ENCODE data around the gene MFF.
A peak's percentile ranks its signal among the peaks of the same experiment; 100 is the strongest.
"Not testable (repeated sequence)": the region's sequence is repeated elsewhere in the genome, so short reads cannot be mapped to it uniquely, and the experiment has no call there.

MFF gene

DNA sequence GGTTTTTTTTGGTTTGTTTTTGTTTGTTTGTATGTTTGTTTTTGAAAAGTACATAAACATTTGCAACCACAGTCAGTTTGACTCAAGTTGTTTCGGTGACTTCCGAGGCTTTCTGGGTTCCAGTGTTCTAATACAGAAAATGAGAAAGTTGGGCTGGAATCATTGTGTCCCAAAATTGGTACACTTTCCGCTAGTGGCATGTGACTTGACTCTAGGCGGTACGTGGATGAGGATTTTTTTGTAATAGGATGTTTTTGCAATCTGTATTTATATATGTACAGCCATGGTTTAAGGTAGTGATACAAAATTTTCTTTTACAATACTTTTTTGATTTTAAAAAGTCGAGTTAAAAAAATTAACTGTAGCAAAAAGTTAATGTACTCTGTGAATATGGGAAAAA lies 1.7 kb downstream of the MFF start:
- DNase-seq (ENCODE audit: low spot score) (no peak), FAIRE-seq (no peak)

DNA sequence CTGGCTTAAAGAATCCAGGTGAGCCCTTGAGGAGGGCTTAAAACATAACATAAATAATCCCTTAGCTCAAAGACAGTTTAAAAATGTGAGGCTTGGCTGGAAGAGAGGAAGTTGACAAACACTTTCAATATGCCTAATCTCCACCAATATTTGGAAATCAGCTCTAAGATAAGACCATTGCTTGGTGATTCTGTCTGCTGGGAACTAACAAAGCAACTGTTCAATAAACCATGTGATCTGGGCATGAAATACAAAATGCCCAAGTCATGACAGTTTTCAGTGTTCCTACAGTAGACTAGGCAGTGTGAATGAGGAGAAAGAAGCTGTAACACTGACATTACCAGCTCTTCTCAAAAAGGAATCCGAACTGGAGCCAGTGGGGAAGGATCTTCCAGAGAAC lies 10.7 kb downstream of the MFF start:
- no peak for FAIRE-seq
- DNase-seq (ENCODE audit: low spot score), result no peak

DNA sequence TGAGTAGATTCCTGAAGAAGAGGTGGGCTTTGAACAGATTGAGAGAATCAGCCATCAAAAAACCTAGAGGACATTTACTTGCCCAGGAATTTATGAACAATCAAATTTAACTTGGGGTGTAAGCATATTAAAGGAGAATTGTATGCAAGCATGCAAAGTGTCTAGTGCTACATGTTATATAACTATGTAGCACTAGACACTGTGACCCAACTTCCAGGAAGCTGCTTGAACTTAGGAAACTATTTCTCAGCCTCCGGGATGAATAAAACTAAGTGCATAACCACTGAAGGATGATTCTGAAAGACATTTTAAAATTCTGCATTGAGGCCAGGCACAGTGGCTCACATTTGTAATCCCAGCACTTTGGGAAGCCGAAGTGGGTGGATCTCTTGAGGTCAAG lies 12.4 kb downstream of the MFF start:
- FAIRE-seq (no peak), DNase-seq (ENCODE audit: low spot score) (no peak)

DNA sequence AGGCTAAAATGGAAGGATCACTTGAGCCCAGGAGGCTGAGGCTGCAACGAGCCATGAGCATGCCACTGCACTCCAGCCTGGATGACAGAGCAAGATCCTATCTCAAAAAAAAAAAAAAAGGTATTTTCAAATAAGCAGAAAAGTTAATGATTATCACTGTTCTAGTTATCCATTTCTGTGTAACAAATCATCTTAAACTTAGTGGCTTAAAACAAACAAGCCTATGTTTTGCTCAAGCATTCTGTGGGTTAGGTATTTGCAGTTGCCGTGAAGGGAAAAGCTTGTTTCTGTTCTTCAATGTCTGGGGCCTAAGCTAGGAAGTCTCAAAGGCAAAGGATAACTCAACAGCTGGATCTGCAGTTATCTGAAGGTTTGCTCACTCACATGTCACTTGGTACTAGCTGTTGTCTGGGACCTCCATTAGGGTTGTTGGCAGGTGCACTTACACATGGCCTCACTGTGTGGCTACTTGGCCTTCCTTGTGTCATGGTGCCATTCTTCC lies 14.1 kb downstream of the MFF start:
- FAIRE-seq, result no peak
- DNase-seq (ENCODE audit: low spot score), result no peak

DNA sequence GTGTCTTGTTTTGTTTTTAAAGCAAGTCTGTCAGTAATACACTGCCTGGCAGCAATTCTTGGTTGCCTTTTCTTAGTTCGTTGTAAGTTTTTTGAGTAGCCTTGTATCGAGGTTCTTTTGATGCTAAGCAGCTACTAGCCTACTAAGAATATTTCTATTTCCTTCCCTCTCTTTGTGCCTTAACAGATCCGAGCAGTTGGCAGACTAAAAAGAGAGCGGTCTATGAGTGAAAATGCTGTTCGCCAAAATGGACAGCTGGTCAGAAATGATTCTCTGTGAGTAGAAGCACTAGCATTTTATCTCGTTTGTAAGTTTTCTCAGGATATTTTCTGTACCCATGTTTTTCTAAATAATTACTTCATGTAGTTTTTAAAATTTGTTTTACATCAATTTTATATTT lies 15.1 kb downstream of the MFF start:
- FAIRE-seq (no peak), DNase-seq (ENCODE audit: low spot score) (no peak)

DNA sequence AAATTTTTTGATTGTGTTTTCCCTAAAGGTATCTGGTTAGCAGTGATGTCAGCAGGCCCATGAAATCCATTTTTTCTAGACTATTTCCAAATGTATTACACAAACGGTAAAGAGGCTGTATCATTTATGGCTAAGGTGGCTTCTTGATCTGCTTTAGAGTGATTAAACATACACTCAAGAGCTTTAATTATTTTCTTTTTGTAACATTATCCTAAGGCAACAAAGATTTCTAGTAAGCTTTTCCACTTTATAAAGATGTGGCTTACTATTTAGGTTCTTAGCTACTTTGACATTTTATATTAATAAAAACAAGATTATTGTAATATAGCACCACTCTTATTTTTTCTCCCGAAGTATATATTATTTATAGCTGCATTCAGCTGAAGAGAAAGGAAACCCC lies 16.5 kb downstream of the MFF start:
- no peak for FAIRE-seq
- no peak for DNase-seq (ENCODE audit: low spot score)

DNA sequence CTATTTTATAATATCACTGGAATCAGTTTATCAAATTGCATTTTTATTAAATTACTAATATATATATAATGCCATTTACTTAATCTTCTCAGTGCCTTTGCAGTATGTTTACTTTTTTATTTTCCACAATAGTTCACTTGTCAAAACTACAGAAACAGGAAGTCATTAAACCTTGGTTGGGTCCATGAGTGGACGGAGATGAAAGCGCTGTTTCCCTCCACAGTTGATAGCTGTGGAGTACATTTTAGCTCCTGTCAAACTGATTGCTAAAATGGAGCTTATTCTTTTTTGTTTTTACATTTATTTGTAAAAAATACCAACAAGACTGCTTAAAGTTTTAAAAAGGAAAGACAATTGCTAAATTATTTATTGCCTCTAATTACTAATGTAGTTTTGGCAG lies 19.2 kb downstream of the MFF start:
- FAIRE-seq (no peak), DNase-seq (ENCODE audit: low spot score) (no peak)

DNA sequence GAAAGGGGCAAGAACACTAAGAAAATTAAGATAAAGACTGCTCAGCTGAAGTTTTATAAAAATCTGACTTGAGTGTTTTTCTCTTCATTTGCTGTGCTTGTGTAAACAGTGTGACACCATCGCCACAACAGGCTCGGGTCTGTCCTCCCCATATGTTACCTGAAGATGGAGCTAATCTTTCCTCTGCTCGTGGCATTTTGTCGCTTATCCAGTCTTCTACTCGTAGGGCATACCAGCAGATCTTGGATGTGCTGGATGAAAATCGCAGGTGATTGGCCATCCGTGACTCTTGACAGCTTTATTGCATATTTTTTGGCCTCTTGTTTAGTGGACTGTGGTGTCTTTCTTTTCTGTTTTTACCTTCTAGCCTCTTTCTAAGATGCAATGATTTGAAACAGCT lies 22.1 kb downstream of the MFF start:
- FAIRE-seq (no peak), DNase-seq (ENCODE audit: low spot score) (no peak)

DNA sequence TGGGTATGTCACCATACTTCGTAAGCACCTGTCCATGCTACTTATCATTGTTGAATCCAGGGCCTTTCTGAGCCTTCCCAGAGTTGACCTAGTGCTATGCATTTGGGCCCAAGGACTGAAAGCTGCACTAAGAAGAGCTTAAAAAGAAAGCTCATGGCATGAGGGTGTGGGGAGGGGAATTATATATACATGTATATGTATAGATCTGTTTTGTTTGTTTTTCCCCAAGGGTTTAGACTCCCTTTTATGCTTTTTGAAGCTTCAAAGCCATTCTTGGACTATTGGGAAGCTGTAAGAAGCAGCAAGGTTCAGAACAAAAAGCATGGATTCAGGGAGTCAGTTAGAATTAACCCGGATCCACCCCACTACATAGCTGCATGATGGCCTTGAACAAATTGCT lies 23.3 kb downstream of the MFF start:
- DNase-seq (ENCODE audit: low spot score), result no peak
- no peak for FAIRE-seq

DNA sequence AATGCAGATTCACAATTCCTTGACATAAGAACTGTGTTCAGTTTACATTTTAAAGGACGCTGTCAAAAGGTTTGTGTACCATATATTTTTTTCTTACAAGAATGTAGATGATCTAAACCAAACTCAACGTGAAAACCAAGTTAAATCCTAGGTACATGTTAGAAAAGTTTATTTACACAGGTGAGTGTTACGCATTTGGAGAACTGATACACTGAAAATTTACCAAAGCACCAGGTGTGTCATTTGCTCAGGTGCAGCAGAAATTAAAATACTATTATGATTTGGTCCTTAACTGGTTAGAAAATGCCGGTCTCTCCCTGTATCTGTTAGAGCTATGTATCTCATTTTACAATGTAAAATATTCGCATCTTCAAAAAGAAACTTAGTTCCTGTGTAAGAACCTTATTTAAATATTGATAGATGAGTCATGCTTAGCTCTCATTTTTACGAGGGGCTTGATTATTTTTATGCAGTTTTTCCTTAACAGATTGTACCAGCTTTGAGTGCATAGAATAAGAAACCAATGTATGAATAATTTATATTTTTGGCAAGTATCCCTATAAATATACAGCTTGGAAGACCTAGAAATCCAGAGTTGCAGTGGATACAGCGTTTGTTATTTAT lies 25.1 kb downstream of the MFF start:
- peak; percentile 17 for FAIRE-seq
- no peak for DNase-seq (ENCODE audit: low spot score)

DNA sequence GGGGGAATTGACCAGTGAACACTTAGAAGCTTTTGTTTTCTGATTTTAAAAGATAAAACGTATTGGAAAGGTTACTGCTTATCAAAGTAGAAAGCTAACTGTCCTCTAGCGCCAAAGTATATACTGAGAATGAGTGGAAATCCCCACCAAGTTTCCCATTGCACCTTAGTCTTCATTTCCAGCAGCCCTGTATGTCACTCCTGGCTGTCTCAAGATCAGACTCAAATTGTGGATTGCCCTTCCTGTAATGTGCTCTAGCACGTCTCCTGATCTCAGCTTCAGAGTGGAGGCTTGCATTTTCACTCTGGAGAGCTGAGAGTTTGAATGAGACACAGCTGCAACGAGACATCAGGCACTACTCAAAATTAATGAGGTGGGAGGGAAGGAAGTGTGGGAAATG lies 26.6 kb downstream of the MFF start:
- FAIRE-seq (no peak), DNase-seq (ENCODE audit: low spot score) (no peak)

DNA sequence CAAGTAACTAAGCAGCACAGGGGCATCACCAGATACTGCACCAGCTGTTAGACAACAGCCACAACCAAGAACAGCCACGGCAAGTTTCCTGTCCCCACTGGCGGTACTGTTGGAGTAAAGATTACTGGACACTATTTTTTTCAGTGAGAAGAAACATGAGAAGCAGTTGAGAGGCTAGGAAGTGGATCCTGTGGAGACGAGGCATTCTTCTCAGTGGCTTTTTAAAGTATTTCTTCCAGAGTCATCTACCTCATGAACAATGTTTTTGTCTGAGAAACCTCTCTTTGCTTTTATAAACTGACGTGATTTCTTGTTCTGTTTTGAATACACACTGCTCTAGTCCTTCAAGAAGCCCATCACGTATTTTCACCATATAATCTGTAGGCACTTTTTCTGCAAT lies 35.3 kb downstream of the MFF start:
- DNase-seq (ENCODE audit: low spot score), result no peak

DNA sequence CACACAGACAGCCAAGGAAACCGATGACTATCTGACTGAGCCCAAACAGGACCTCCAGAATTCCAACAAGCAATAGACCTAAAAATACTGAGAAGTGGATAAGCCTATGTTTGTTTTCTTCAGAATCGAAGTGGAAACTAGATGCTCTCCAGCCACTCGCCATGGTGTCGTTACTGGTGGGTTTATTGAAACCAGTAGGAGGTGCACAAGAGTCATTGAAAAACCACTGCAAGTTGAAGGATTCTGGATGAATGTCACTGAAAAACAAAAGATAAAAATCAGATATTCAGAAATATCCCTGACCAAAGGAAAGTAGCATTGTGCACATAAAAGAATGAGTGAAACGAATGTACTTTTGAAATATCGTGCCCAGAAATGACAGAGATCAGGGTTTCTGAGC lies 38.7 kb downstream of the MFF start:
- FAIRE-seq, result no peak
- no peak for DNase-seq (ENCODE audit: low spot score)

More for the DNA sequence above, 35.3 kb downstream of the MFF start:
- FAIRE-seq, result no peak

DNA sequence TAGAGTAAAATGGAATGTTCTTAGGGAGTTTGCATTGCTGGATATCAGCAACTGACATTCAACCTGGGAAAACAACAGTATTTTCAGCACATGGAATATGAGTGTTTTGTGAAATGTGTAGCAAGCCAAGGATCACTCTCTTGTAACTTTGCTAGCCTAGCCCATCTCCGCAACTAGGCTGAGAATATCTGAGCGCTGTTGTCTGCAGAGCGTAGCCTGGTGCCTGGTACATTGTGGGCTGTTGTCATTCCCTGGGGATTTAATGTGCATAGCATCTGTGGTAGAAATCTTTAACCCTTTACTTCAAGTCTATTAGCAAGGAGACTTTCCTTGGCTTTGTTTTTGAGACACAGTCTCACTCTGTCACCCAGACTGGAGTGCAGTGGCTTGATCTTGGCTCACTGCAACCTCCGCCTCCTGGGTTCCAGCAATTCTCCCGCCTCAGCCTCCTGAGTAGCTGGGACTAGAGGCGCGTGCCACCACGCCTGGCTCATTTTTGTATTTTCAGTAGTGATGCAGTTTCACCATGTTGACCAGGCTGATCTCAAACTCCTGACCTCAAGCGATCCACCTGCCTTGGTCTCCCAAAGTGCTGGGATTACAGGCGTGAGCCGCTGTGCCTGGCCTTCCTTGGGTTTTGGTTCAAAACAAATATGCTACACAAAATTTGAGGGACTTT lies 39.7 kb downstream of the MFF start:
- FAIRE-seq; DNase-seq (ENCODE audit: low spot score): not testable (repeated sequence)

DNA sequence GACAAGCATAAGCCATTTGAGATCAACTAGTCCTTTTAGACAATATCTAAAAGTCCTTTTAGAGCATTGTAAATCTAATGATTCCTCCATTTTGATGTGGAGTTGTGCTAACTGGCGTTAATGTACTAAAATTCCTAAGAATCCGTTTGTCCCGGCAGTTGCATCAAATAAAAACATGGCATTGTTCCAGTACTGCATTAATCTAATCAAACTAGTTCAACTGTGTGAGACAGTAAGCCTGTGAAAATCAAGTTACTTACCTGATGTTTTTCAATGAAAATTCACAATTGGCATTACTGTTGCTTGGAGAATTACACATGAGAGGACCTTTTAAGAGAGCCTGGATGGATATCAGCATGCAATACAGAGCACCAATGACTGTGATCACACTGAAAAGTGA lies 40.8 kb downstream of the MFF start:
- DNase-seq (ENCODE audit: low spot score), result no peak
- FAIRE-seq, result no peak

DNA sequence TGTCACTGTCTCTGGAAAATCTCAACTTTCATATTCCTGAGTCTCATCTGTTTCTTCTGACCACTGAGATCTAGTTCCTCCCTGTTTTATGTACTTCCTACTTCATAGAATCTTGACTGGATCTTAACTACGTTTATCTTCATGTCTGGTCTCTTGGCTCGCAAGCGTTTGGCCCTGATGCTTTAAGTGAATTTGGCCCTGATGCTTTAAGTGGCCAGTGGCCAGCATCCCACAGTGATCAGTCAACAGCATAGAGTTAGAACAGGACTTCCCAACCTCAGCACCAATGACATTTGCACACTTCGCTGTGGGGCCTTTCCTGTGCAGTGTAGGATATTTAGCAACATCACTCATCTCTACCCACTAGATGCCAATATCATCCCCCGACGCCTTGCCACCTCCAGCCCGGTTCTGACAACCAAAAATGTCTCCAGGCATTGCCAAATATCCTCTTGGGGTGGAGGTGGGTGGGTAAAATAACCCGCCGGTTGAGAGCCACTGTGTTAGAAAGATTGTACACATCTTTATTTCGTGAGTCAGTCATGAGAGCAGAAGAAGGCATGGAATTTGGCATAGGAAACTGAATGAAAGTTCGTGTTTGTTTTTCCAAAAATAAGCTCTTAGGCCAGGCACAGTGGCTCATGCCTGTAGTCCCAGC lies 41.8 kb downstream of the MFF start:
- DNase-seq (ENCODE audit: low spot score) (peak; percentile 24), FAIRE-seq (no peak)

DNA sequence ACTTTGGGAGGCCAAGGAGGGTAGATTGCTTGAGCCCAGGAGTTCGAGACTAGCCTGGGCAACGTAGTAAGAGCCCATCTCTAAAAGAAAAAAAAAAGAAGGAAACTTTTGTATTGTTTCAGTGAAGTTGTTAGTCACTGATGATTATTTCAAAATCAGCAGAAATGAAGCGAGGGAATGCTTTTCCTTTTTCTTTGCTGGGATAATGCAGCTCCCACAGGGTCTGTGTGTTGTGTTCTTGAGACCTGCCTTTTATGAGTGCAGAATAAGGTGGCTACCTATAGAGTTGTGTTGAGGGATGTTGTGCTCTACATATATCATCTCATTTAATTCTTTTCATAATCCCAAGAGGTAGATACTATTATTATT lies 42.4 kb downstream of the MFF start:
- DNase-seq (ENCODE audit: low spot score) (no peak), FAIRE-seq (no peak)

DNA sequence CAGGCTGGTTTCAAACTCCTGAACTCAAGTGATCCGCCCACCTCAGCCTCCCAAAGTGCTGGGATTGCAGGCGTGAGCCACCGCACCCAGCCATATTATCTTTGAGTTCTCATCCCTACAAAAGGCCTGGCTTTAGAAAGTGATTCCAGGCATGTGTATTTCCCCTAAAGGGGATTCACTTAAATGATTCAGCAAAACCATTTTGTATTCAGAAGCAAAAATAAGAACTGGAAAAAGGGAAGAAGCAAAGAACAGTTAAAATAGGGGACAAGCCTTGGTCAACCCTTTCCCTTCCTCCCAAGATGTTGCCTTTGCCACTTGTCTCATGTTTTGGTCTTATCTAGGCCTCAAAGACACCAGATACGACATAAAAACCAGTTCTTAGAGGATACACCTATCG lies 43.5 kb downstream of the MFF start:
- DNase-seq (ENCODE audit: low spot score) (no peak), FAIRE-seq (no peak)

DNA sequence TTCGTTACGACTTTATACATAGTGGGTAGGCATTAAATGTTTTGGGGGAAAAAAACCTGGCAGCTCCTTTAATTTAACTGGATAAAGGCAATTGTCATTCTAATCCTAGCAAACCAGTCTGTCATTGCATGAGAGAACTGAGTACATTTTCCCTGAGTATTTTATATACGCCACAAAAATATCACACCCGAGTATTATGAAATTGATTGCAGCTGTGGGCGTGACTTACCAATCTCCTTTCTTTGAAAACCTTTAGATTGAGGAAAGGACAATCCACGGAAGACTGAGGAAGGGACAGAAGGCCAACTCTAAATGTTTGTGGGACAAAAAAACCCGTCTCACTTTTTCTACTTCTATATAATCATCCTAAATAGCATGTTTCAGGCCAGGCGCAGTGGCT lies 45.0 kb downstream of the MFF start:
- FAIRE-seq (no peak), DNase-seq (ENCODE audit: low spot score) (no peak)

DNA sequence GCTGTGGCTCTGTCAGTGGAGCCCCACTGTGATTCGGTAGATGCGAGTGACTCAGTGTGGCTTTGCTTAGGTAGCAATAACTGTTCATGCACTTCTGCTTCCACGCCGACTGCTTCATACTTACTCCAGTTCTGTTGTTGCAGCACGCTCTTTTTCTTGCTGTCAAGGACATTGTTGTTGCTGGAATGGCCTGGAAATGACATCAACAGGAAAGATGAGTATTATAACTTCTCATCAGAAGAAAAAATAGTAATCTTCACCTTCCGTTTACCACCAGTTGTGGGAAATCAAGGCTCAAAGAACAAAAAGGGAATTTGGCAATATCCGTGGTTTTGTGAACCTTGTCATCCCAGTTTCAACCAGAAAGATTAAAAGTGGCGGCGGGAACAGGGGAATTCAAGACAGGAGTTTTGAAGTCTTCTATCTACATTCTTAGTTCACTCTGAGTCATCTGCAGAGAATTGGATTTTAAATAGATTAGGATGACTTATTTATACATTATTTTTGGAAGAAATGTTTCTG lies 45.8 kb downstream of the MFF start:
- DNase-seq (ENCODE audit: low spot score) (peak; percentile 17), FAIRE-seq (no peak)

DNA sequence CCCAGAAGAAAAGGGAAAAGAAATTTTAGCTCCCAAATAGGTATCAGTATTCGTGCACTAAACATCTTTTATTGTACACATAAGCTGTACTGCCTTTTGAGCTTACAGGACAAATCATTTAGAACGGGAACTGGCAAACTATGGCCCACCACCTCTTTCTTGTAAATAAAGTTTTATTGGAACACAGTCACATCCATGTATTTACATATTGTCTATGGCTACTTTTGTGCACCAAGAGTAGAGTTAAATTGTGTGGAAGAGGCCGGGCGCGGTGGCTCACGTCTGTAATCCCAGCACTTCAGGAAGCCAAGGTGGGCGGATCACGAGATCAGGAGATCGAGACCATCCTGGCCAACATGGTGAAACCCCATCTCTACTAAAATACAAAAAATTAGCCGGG lies 48.3 kb downstream of the MFF start:
- no peak for FAIRE-seq

DNA sequence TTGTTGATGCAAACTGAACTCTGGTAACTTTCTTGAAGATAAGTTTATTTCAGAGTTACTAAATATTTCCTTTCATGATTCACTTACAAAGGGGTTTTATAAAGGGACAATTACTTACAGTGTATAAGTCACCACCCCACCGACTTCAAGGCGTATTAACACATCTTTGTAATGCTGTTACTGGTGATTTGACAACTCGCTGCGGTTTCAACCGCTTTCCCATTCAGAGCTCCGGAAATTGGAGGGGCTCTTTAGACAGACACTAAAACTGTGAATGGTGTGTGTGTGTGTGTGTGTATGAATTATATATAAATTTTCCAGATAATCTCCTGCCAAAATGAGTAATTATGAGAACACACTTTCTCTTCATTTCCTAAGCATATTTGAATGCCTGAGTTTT lies 49.1 kb downstream of the MFF start:
- FAIRE-seq, result no peak

More for the DNA sequence above, 48.3 kb downstream of the MFF start:
- no peak for DNase-seq (ENCODE audit: low spot score)

More for the DNA sequence above, 49.1 kb downstream of the MFF start:
- DNase-seq (ENCODE audit: low spot score), result no peak
